Right kidney (tissue), 1 donor: Measurements from ENCODE around the gene STEAP1B.
"Not testable (repeated sequence)": the region's sequence is repeated elsewhere in the genome, so short reads cannot be mapped to it uniquely, and the experiment has no call there.

Source experiments
- DNase-seq: peaks from one replicate; pipeline ENCODE4 v3.0.0-alpha.2; 2016

The STEAP1B gene

DNA sequence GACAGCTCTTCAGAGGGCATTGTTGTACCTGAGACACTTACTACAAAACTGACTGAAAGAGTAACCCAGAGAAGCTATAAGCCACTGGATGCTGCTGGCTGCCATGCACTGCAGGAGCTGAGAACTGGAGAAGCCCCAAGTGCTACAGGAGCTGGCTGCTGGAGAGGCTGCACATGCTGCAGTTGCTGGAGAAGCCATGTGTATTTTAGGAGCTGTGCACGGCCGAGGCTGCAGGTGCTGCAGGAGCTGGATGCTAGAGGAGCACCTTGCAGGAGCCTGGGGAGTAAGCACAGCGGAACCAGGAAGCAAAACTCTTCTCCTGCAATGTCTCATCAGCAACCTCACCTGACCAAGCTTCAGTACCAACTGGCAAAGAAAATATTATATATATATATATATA lies 45.5 kb downstream of the STEAP1B start:
- no peak for DNase-seq

DNA sequence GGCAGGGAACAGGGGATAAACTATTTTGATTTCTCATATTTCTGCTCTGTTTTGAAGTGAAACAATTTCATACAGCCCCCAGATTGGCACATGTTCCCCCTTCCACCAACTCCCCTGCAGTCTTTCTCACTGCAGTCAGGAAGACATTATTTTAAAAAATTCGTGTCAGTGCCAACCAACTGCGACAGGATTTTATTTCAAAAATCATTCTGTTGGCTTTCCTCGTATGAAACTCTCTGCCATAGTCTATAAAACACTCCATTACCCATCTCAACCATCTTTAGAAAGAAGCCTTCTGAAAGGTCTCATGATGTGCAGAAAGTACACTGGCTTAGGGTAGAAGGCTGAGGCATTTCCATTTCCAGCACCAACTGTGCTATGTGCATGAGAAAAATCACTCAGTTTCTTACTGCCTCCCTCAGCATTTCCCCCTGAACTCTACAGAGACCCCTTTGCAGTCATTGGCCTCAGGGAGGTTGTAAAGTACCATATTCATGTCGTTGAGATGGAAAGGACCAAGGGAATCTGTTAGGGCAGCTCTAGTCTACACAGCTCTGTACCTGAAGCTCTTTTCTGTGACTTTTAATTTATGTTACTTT lies 46.9 kb downstream of the STEAP1B start:
- no peak for DNase-seq

DNA sequence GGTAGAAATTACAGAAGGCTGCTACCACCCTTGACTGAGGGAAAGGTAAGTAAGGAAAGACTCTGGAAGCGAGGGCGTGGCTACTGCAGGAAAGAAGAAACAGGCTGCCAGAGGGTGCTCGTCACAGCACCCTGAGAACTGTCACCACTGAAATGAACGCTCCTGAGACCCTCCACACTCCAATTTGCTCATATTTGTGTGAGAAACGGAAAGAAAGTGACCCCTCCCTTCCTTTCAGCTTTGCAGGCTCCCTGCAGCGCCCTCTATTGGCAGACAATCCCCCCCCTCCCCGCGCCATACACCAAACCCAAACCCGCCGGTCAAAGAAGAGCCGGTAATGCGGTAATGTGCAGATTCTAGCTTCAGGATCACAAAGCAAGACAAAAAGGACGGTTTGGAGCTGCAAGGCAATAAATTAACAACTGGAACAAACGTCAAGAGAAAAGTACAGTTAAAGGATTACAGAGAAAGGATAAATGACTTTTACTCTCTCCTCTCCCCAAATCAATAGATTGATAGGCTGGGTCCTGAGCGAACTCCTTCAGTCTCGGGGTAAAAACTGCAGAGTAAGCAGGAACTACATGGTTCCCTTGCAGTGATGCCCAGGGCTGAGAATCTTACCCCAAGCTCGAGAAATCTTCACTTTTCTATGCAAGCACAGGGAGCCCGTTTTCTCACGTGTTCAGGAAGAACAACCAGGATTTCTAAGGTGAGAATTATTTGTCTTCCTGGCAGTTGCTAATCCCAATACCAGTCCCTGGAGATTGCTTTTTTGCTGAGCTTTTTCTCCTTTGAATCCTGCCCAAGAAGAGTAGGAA lies 47.6 kb downstream of the STEAP1B start:
- DNase-seq, result peak; percentile 62

DNA sequence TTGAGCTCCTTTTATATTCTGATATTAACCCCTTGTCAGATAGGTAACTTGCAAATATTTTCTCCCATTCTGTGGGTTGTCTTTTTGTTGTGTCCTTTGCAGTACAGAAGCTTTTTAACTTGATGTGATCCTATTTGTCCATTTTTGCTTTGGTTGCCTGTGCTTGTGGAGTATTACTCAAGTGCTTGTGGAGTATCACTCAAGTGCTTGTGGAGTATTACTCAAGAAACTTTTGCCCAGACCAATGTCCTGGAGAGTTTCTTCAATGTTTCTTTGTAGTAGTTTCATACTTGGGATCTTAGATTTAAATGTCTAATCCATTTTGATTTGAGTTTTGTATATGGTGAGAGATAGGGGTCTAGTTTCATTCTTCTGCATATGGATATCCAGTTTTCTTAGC lies 50.0 kb downstream of the STEAP1B start:
- DNase-seq, result not testable (repeated sequence)

DNA sequence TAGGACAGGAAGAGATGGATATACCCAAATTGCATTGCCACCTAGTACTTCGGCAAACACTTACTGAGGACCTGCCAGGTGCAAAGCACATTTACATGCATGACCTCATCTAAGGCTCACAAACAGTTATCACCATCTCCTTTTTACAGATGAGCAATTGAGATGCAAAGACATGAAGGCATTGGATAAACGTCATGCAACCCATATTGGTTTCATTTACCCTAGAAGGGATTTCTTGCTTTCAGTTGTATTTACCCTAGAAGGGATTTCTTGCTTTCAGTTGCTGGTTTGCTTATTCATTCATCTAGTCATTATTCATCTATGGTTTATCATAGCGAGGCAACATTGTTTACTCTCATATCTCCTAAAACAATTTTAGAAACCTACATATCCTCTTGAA lies 52.2 kb downstream of the STEAP1B start:
- no peak for DNase-seq

DNA sequence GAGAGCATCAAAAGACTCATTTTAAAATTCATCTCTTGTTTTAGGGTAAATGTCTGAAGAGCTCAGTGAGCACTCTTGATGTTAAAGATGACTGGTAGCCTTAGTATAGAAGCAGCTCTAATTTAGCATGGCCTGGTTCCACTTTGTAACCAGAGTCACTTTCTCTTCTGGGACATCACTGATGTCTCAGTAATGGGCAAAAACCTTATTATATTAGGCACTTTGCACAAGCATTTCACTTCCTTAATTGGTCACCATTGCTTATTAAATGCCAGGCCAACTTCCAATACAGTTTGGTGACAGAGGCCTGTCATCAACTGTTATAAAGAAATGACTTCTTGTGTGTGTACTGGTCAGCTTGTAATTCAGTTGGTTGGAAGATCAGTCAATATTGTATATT lies 53.0 kb downstream of the STEAP1B start:
- DNase-seq, result no peak

DNA sequence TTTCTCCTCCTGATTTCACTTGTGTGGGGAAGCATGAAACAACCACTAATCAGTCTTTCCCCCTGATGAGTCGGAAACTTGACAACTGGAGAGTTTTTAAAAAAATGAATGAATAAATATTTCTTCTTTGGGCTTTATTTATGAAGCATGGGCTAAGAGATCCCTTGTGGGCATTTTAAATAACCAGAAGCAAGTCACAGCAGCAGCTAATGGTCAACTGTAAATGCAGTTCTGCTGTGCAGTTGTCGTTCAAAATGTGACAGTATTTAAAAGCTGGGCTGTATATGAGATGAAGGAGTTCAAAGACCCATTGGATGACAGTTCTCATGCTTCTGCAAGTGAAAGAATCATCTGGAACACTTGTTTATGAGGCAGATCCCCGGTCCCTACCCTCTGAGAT lies 54.1 kb downstream of the STEAP1B start:
- DNase-seq, result no peak

DNA sequence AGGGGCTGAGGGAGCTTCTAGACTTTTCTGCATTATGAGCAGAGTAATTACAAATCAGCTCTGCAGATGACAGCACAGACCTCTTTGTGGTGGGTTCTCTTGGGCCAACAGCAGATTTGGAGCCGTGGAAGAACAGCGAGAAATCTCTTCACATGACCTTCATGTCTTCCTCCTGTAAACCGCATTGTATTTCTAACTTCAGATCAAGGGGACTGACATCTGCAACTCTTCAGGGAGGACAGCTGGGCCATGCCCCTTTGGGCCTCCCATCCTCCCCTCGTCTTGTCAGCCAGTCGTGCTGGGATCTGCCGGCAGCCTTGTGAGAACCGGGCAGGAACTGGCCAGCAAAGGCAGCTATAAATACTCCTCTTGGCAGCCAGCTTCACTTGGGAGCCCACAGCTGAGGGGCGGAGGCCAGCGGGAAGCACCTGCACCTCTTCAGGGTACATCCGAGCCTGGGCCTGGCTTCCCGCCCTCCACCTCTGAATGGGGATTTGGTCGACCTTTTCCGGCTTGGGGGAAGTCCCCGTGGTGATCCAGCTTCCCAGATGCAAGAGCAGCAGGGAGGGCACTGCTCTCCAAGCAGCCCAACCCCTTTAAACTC lies 54.7 kb downstream of the STEAP1B start:
- peak; percentile 78 for DNase-seq

DNA sequence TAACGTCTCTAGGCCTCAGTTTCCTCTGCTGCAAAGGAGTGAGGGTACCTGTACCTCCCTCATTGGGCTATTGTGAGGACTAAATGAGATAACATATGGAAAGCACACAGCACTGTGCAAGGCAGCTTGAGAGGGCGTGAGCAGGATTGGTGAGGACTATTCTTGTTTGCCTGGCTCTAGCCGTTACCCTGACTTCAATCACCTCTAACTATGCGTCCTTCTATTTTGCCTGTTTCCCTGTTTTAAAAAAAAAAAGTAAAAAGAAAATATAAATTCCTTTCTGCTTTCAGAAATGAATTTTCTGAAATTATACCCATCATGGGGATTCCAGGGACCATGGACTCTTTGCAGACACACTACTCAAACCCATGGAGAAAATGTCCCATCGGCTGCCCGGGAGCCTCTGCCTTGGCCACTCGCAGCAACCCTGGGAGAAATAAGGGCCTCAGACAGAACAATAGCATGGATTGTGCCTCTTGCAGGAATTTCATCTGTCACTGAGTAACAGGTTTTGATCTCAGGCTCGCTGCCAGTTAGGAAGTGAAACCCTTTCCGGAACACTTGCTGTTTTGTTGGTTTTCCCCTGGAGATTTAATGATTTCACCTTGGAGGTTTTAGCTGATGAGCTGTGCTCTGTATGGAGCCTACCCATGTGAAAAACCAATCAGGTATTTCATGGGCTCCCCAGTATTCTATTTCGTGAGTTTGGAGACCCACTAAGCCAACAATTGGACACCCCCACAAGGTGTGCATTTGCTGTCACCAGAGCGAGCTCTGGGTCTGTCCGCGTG lies 55.6 kb downstream of the STEAP1B start:
- DNase-seq, result no peak

DNA sequence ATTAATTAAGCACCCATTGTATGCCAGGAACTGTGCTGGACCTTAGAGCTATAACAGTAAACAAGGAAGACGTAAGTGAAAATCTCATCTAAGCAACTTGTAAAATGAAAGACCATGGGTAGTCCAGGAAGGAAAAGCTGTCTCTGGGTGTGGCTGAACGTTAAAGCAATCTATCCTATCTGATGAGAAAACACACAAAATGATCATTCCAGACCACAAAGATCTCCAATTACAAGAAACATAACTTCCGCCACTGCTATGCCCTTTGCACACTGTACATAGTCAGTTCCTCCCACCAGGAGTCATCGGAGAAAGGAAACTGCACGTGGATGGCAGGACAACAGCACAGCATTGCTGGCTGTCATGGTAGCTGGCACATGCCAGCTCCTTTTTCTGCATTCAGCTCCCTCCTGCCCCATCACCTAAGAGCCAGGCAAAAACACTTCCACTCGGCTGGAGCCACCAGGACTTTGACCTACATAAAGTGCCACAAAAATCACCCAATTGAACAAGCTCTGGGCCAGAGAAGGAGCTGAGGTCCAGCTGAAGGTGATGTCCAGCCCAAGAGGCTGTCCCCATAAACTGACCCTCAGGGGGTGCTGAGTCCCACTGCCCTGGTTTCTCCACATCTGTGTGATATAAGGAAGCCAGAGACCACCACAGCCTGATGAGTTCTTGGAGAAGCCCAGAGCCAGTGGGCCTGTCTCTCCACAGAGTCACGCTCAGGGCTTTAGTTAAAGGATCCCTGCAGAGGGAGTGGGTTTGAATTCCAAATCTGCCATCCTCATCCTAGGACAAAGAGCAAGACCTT lies 56.4 kb downstream of the STEAP1B start:
- no peak for DNase-seq

DNA sequence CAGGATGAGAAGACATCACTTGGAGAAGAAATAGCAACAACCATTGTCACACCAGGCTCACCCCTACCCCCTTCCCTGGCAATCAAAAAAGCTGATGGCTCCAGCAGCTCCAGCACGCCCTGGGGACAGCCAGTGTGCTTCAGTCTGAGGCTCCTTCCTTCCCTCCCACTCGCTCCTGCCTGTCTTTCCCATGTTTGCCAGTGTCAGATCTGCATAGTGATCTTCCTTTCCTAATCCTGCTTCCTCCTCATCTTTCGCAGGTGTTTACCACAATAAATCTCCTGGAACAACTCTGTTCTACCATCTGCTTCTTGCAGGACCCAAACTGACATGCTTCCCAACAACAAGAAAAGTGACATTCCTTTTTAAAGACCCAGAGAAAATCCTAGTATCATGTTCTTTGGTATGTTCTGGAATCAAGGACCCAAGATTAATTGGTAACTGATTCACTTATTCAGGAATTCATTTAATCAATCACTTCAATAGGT lies 57.1 kb downstream of the STEAP1B start:
- no peak for DNase-seq

DNA sequence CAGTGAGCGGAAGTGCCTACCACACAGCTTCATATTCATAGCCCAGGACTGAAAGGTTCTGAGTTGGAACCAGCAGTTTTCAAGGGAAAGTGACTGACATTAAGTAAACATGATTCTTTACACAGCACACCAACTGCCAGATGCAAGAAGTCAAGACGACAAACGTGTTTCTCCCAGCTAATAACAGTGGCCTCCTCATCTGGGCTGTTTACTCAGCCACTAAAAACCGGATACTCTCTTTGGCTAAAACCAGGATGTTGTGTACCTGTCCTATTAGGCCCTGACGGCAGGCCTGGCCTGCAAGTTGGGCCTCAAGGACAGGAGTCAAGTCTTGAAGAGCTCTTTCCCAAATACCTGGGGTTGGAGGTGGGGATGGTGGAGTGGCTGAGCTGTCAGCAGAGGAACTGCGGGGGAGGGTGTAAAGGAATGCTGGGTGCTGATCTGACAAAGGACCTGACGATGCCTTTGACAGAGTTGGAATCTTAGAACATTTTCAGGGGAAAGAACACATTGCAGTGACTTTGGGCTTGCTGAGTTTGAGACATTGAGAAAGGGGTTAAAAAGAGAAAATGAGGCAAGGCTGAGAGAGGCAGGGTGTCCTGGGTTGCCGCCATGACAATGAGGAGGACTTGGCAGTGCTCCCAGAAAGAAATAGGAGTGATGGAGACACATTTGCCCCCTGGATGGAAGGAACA lies 57.7 kb downstream of the STEAP1B start:
- DNase-seq, result no peak

DNA sequence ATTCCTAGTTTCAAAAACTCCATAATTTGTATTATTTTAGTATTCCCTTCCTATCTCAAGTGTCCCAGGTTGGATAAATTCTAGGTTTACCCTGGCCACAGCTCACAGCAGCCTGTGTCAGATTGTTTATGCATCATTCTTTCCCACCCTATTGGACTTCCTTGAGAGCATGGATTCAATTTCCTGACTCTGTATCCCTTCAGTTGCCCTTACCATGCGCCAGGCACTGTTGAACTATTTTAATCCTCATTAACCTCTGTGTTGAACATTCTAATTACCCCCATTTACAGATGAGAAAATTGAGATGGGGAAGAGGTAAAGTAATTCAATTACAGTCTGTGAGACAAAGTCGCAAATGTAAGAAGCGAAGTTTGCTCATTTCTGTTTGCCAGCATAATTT lies 58.8 kb downstream of the STEAP1B start:
- DNase-seq, result no peak

DNA sequence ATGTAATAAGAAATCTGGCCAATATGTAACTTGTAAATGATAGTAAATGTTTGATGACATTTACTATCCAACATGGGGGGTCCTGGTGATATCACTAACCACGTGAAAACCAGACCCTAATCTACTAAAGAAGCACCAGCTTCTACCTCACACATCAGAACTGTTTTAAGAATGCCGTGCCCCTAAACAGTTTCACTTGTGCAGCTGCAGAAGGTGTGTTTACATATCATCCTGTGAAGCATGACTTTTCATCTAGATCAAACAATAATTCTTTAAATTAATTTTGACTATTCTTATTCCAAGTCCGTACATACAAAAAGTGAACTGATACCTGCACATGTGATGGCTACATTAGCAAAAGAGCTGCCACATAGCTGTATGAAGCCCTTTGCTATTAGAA lies 61.0 kb downstream of the STEAP1B start:
- DNase-seq, result no peak

DNA sequence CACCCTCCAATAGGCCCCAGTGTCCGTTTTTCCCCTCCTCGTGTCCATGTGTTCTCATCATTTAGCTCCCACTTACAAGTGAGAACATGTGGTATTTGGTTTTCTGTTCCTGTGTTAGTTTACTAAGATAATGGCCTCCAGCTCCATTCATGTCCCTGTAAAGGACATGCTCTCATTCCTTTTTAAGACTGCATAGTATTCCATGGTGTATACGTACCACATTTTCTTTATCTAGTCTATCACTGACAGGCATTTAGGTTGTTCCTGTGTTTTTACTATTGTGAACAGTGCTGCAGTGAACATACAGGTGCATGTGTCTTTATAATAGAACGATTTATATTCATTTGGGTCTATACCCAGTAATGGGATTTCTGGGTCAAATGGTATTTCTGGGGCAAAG lies 63.4 kb downstream of the STEAP1B start:
- not testable (repeated sequence) for DNase-seq

DNA sequence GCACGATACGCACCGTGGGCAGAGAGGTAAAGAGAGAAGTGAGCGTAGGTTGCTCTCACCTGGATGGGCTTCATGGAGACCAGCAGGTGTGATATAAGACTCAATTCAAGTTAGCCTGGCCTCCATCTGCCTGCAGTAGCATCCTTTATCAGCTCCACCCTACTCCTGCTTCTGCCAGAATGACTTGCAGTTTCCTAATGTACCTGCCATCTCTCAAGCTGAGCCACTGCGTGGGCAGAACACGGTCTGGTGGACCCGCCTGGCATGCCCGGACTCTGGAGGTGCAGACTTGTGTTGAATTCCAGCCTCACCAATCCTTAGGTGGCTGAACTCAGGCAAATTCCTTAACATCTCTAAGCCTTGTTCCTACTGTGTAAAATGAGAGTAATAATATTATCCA lies 64.3 kb downstream of the STEAP1B start:
- no peak for DNase-seq

DNA sequence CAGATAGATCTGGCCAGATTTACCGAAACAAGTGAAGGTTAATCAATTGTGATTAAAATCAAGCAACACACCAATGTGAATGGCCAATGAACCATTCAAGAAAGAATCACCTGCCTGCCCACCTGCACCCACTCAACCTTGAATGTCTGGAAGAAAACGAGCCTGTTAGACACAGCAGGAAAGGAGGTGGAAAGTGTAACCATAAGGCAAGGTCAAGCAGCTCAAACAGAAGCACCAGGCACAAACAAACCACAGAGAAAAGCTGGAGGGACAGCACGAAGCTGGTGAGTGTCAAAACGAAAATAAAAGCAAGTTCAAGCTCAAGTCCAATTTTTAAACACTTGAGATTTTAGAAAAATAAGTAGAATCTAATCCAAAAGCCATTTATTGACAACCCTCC lies 64.9 kb downstream of the STEAP1B start:
- no peak for DNase-seq

DNA sequence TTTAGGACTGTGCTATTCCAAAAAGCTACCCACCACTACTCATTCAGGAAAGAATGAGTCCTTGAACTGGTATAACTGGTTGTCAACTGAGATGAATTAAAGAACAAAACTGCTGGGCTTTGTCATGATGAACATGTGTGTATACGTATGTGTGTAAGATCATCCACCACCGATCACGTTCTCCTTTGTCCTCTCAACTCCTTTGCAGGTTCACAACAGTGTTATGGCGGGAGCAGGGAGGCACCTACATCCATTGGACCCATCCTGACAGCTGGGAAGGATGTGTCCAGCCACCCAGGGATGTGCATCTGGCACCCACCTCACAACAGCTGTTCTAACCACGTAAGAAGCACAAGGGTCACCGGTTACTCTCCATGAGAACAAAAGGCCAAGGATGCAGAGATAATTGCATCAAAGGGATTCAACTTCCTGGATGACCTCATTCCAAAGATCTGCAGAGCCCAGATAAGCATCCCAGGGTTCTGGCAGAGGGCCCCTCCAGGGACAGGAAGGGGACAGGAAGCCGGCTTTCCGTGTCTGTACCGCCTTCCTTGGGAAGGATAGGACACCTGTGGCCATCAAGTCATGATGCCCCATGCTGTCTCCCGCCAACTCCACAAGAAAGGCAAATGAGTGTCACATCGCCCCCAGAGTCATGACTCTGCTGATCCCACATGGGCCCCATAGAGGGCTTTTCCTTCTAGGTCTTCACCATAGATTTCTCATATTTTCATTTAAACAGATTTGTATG lies 66.1 kb downstream of the STEAP1B start:
- DNase-seq, result no peak

DNA sequence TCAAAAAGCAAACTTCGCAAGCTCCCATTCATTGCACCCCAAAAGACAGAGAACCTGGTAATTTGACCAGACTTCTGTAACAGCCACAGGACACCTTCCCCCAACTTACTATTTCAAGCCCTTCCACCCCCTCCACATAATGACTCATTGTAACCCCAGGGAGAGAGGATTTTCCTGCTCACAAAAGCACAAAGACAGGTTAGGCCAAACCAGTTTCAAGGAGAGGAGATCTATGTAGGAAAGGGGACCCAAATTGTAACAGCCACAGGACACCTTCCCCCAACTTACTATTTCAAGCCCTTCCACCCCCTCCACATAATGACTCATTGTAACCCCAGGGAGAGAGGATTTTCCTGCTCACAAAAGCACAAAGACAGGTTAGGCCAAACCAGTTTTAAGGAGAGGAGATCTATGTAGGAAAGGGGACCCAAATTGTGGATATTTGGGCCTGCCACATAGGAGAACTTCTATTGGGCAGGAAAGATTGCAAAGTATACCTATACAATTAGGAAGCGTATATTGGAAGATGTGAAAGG lies 66.8 kb downstream of the STEAP1B start:
- not testable (repeated sequence) for DNase-seq

DNA sequence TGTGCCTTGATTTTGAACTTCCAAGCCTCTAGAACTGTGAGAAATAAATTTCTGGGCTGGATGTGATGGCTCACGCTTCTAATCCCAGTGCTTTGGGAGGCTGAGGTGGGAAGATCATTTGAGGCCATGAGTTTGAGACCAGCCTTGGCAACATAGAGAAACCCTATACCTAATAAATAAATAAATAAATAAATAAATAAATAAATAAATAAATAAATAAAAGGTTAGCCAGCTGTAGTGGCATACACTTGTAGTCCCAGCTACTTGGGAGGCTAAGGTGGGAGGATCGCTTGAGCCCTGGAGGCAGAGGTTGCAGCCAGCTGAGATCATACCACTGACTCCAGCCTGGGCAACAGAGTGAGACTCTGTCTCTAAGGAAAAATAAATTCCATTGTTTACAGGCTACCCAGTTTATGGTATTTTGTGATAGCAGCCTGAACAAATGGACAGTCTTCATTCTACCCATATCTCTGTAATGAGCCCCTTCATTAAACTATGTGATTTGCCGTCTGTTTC lies 67.7 kb downstream of the STEAP1B start:
- no peak for DNase-seq
